GM12878 (cell line): ENCODE data around the gene EMP1. TPM values are rescaled to one million over a fixed set of nuclear protein-coding genes. Genes with fewer than 3 reads are reported as not detected.

Experiments used
- ATAC-seq: fragments of 200-7000 bp; cut with Tn5 transposase; 3 replicates; pipeline ENCODE4 v1.9.1; 2020; ENCODE audit warnings: mild to moderate bottlenecking, moderate library complexity
- BruUV-seq: library from RNA; stranded (reverse); fragments of 400-500 nt; replicated peaks from 2 replicates; lab custom pipeline; 2021; lab: Mats Ljungman, UMichigan
- CTCF ChIA-PET: fragments of 300-600 bp; sonication (Branson Sonifier 250); formaldehyde crosslinking; extraction: SDS; loops from one replicate; lab custom pipeline; 2021; ENCODE audit warnings: inconsistent platforms; lab: Yijun Ruan, JAX
- POLR2A ChIA-PET: fragments of 350-600 bp; formaldehyde crosslinking; extraction: SDS; loops from one replicate; lab custom pipeline; 2021; ENCODE audit warnings: inconsistent platforms; lab: Charles Lee
- RAD21 ChIA-PET: fragments of 300-600 bp; sonication (Branson Sonifier 250); formaldehyde crosslinking; loops from one replicate; lab custom pipeline; 2023; ENCODE audit warnings: antibody characterized with exemption; ENCODE audit not compliant: unreplicated experiment; lab: Charles Lee
- SMC1A ChIA-PET: fragments of 300-600 bp; sonication (Branson Sonifier 250); formaldehyde crosslinking; loops from one replicate; lab custom pipeline; 2023; ENCODE audit not compliant: unreplicated experiment, uncharacterized antibody; lab: Charles Lee
- DNase-seq: peaks from one replicate; pipeline ENCODE4 v3.0.0-alpha.2; 2011; ENCODE audit warnings: low read depth, low spot score
- FAIRE-seq: peaks from 3 replicates; lab custom pipeline; 2011; peaks lifted over from hg19 to GRCh38; lab: Jason Lieb, UNC
- H2AFZ ChIP-seq: 2 replicates; pipeline ENCODE4 v1.6.0; 2011; ENCODE audit warnings: low read depth, low read length, control low read depth; ENCODE audit not compliant: control insufficient read depth
- H3K27ac ChIP-seq: 2 replicates; pipeline ENCODE4 v1.5.1; 2011; ENCODE audit warnings: control low read depth; ENCODE audit not compliant: control insufficient read depth, insufficient read depth
- H3K27me3 ChIP-seq, 2 experiments: replicated peaks in 1 of 2; 2 replicates each; pipeline versions ENCODE4 v1.6.0 to v1.6.1; 2011; ENCODE audit warnings: low read length in 1 of 2; ENCODE audit not compliant: control insufficient read depth in 2 of 2, insufficient read depth in 2 of 2
- H3K36me3 ChIP-seq, 2 experiments: 2 replicates each; pipeline ENCODE4 v1.5.1; 2011; ENCODE audit warnings: low read length in 1 of 2; ENCODE audit not compliant: control insufficient read depth in 2 of 2, insufficient read depth in 2 of 2
- H3K4me1 ChIP-seq: 2 replicates; pipeline ENCODE4 v1.6.1; 2011; ENCODE audit warnings: mild to moderate bottlenecking, low read length, moderate library complexity, mixed read lengths; ENCODE audit not compliant: control insufficient read depth, insufficient read depth
- H3K4me2 ChIP-seq: 2 replicates; pipeline ENCODE4 v1.6.0; 2011; ENCODE audit warnings: control low read depth; ENCODE audit not compliant: control insufficient read depth, insufficient read depth
- H3K4me3 ChIP-seq: fragments of 200-600 bp; sonication (generic); 2 replicates; pipeline ENCODE4 v1.5.1; 2016
- H3K79me2 ChIP-seq: 2 replicates; pipeline ENCODE4 v1.6.0; 2011; ENCODE audit warnings: low read length; ENCODE audit not compliant: control insufficient read depth, insufficient read depth
- H3K9ac ChIP-seq: 2 replicates; pipeline ENCODE4 v1.8.0; 2011; ENCODE audit warnings: low read length, control low read depth, mixed read lengths; ENCODE audit not compliant: control insufficient read depth, insufficient read depth
- H3K9me3 ChIP-seq: replicated peaks from 3 replicates; pipeline ENCODE4 v1.5.1; 2011; ENCODE audit warnings: mild to moderate bottlenecking, low read length; ENCODE audit not compliant: control insufficient read depth, insufficient read depth
- H4K20me1 ChIP-seq: 2 replicates; pipeline ENCODE4 v1.6.0; 2011; ENCODE audit not compliant: control insufficient read depth, insufficient read depth
- BCL11A ChIP-seq: IDR thresholded peaks from 2 replicates; pipeline ENCODE4 v1.6.1; 2011; ENCODE audit warnings: low read depth, low read length
- BMI1 ChIP-seq: fragments of 450-650 bp; IDR thresholded peaks from 2 replicates; pipeline ENCODE4 v1.6.1; 2016; ENCODE audit warnings: mild to moderate bottlenecking, moderate library complexity, borderline replicate concordance
- EED ChIP-seq: sonication (generic); IDR thresholded peaks from 2 replicates; pipeline ENCODE4 v1.6.1; 2016; ENCODE audit warnings: antibody characterized with exemption, low read depth
- EP300 ChIP-seq, 2 experiments: fragments of 150-350 bp in 1 of 2; IDR thresholded peaks; 2 replicates each; pipeline ENCODE4 v1.6.1; 2011 to 2012; ENCODE audit warnings: low read depth in 2 of 2, low read length in 2 of 2, borderline replicate concordance in 1 of 2, improper control_type of control experiment in 1 of 2, inconsistent platforms in 1 of 2; ENCODE audit not compliant: control insufficient read depth in 1 of 2
- GATAD2B ChIP-seq: fragments of 450-650 bp; conservative IDR thresholded peaks from 2 replicates; pipeline ENCODE4 v1.6.1; 2017; ENCODE audit warnings: low read depth, mild to moderate bottlenecking, moderate library complexity
- IKZF1 ChIP-seq: fragments of 450-650 bp; conservative IDR thresholded peaks from 2 replicates; pipeline ENCODE4 v1.6.1; 2017; ENCODE audit warnings: antibody characterized with exemption, mild to moderate bottlenecking
- MTA2 ChIP-seq: fragments of 450-650 bp; IDR thresholded peaks from 2 replicates; pipeline ENCODE4 v1.6.1; 2016; ENCODE audit warnings: low read depth, mild to moderate bottlenecking, moderate library complexity
- PAX8 ChIP-seq: fragments of 450-650 bp; IDR thresholded peaks from 2 replicates; pipeline ENCODE4 v1.6.1; 2017; ENCODE audit warnings: mild to moderate bottlenecking, moderate library complexity
- RBBP5 ChIP-seq: fragments of 200-600 bp; sonication (generic); conservative IDR thresholded peaks from 2 replicates; pipeline ENCODE4 v1.6.1; 2016
- RFX5 ChIP-seq: IDR thresholded peaks from 2 replicates; pipeline ENCODE4 v1.6.1; 2011; ENCODE audit warnings: low read depth, low read length, improper control_type of control experiment
- SREBF1 ChIP-seq: IDR thresholded peaks from 2 replicates; pipeline ENCODE4 v1.6.1; 2012; ENCODE audit warnings: mild to moderate bottlenecking, low read length
- SREBF2 ChIP-seq: IDR thresholded peaks from 2 replicates; pipeline ENCODE4 v1.6.1; 2012; ENCODE audit warnings: mild to moderate bottlenecking, low read length
- ZNF274 ChIP-seq: IDR thresholded peaks from one replicate; pipeline ENCODE4 v1.8.0; 2011; ENCODE audit not compliant: insufficient read length, insufficient read depth
- WGBS: methylation state at CpG from one replicate; pipeline ENCODE4 v1.1.6; 2016; ENCODE audit warnings: low lambda C conversion rate; ENCODE audit not compliant: insufficient replicate concordance, insufficient coverage; ENCODE audit errors: missing lambda C conversion rate; 5-methylcytosine and 5-hydroxymethylcytosine counted together
- in situ Hi-C: fragments of 300-500 bp; cut with MboI; formaldehyde crosslinking; loops from 9 replicates; pipeline ENCODE4 v1.14.3; 2018; ENCODE audit warnings: mixed read lengths
- intact Hi-C: fragments of 100-400 bp; cut with micrococcal nuclease; formaldehyde crosslinking; loops from one replicate; pipeline ENCODE4 v1.14.2; 2022; ENCODE audit not compliant: unreplicated experiment
- polyA plus RNA-seq, 11 experiments: library from polyadenylated mRNA; depleted of rRNA in 4 of 11; unstranded in 6 of 11; stranded (reverse) in 5 of 11; fragments of >200 nt; fragmentation: Nextera tagmentation in 4 of 11; fragmentation: Illumina TruSeq in 1 of 11; extraction: Ambion mirVana in 4 of 11; extraction: Trizol in 1 of 11; gene quantifications; 1 replicate in 1 of 11; 2 replicates in 10 of 11; pipeline versions ENCODE4 v1.2.1 to v1.2.3, GENCODE V29; 2011 to 2016; ENCODE audit warnings: inconsistent platforms in 2 of 11, missing spikeins in 2 of 11, low read depth in 1 of 11
- total RNA-seq, 4 experiments: library from RNA; depleted of rRNA in 3 of 4; stranded (reverse); fragments of >200 nt in 3 of 4; fragmentation: Illumina TruSeq in 1 of 4; extraction: Trizol in 1 of 4; gene quantifications; 2 replicates each; pipeline versions ENCODE4 v1.2.1 to v1.2.3, GENCODE V29; 2013 to 2021
- TF ChIP-seq, protein P1 (sequence below): IDR thresholded peaks from 2 replicates; pipeline ENCODE4 v1.6.1; 2012; ENCODE audit warnings: low read depth, low read length, improper control_type of control experiment

EMP1 gene
- total and polyA plus RNA-seq, 10 of the 15 experiments (the other 5 are each of a cell fraction or from before 2014, with no cell fraction given): 0.09 to 0.90 (median 0.25) TPM; not detected in 1

- CTCF ChIA-PET: no interaction called here
- no peaks in the 10 kb centered on the region for H3K4me1 ChIP-seq
- TF ChIP-seq GATAD2B (no peak), RFX5 (no peak), EP300 (IDR thresholded peaks at IDR 0.05; ENCODE audit: borderline replicate concordance in 1 of 2, control insufficient read depth in 1 of 2, low read depth in 2 of 2, low read length in 2 of 2) (no peak), MTA2 (no peak), BMI1 (no peak), EED (no peak), RBBP5 (no peak), IKZF1 (no peak), BCL11A (no peak), ZNF274 (no peak), SREBF2 (no peak)
- intact Hi-C loops: no loop called here
- BruUV-seq: no TSS peak
- no peak overlapping the region for H3K4me3 ChIP-seq
- H3K36me3 ChIP-seq: no peaks in the 10 kb centered on the region
- SMC1A ChIA-PET: no interaction called here
- FAIRE-seq: no peak
- peaks cover 1 to 5% of the 10 kb centered on the region in 2 experiments; a peak in 1 of 4 replicates for H3K27me3 ChIP-seq
- no peaks in the 10 kb centered on the region for H3K9me3 ChIP-seq
- no peak overlapping the region for H3K4me2 ChIP-seq
- in situ Hi-C loops: no loop called here
- ATAC-seq: no peak
- no peaks in the 10 kb centered on the region for H3K79me2 ChIP-seq
- no peak overlapping the region for H3K9ac ChIP-seq
- POLR2A ChIA-PET: interaction anchor here (0.6 kb wide), 1 partner anchor 390 kb away, joined by 3 read pairs; no protein-coding TSS in a partner anchor
- DNase-seq: no peak
- no peak overlapping the region for H3K27ac ChIP-seq
- H2AFZ ChIP-seq: no peak overlapping the region
- H4K20me1 ChIP-seq: no peaks in the 10 kb centered on the region
- RAD21 ChIA-PET: no interaction called here
Measured at GRCh38 chr12:13252024-13252423, 55.5 kb downstream of the EMP1 start.

DNA sequence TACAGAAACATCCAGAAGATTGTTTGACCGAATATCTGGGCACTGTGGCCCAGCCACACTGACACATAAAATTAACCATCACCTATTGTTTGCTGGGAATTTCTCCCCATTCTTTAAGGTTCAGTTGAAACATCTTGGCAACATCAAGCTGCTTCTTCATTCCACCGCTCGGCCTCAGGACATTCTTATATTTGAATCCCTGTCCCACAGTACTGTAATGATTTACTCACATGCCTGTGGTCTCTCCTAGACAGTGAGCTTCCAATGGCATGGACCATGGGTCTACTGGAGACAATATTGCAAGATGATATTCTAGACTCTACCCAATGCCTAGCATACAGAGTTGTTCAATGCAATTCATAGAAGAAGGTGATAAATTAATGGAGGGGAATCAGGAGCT is 56.1 kb downstream of the EMP1 start:
- BruUV-seq: no TSS peak
- POLR2A ChIA-PET: interaction anchor here (0.6 kb wide), 2 partner anchors 389 to 532 kb away, joined by 3 read pairs; no protein-coding TSS in a partner anchor
- WGBS: 22% methylated on average over 3 of the region's 3 CpGs
- H2AFZ ChIP-seq: no peak overlapping the region
- H3K4me1 ChIP-seq: no peaks in the 10 kb centered on the region
- H3K4me2 ChIP-seq: no peak overlapping the region
- ATAC-seq (no peak), DNase-seq (no peak), FAIRE-seq (no peak)
- CTCF ChIA-PET: interaction anchor here (0.6 to 1.2 kb wide), 3 partner anchors 18 to 1027 kb away, joined by 3 to 4 read pairs (median 3); no protein-coding TSS in a partner anchor
- H3K36me3 ChIP-seq: no peaks in the 10 kb centered on the region
- SMC1A ChIA-PET: no interaction called here
- in situ Hi-C loops: no loop called here
- RAD21 ChIA-PET: no interaction called here
- TF ChIP-seq SREBF1: no peak
- no peak for TF ChIP-seq PAX8
- TF ChIP-seq, protein P1, sequence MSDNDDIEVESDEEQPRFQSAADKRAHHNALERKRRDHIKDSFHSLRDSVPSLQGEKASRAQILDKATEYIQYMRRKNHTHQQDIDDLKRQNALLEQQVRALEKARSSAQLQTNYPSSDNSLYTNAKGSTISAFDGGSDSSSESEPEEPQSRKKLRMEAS: no peak
- H3K9ac ChIP-seq: no peak overlapping the region
- H3K27me3 ChIP-seq: peaks cover 1 to 5% of the 10 kb centered on the region in 2 experiments; a peak in 1 of 4 replicates
- no peaks in the 10 kb centered on the region for H3K79me2 ChIP-seq
- no peaks in the 10 kb centered on the region for H4K20me1 ChIP-seq
- H3K9me3 ChIP-seq: no peaks in the 10 kb centered on the region
- no peak overlapping the region for H3K27ac ChIP-seq
- no peak overlapping the region for H3K4me3 ChIP-seq
- intact Hi-C loops: no loop called here
